ENCODE measurements around the gene LAMA4. TPM values are rescaled to one million over a fixed set of nuclear protein-coding genes. Genes with fewer than 3 reads are reported as not detected.

The LAMA4 gene
- total RNA-seq, 1 donor from 2014 or later = 46.4 TPM

- Mint-ChIP-seq H3K36me3 (peaks cover under 1% of the 10 kb centered on the region), H3K9me3 (no peaks in the 10 kb centered on the region), H3K4me1 (peaks cover 43% of the 10 kb centered on the region), H3K4me3 (peak overlapping the region; percentile 82), H3K27me3 (ENCODE audit: low read depth) (peaks cover 11% of the 10 kb centered on the region), H3K27ac (peak overlapping the region; percentile 90)
- TF ChIP-seq CTCF (IDR thresholded peaks at IDR 0.05; ENCODE audit: unreplicated experiment) = no peak
- DNase-seq (ENCODE audit: low spot score in 2 of 2, unreplicated experiment in 2 of 2) = no peak
Observed at GRCh38 chr6:112252571-112253497, 1.5 kb downstream of the LAMA4 start.

- Mint-ChIP-seq H3K36me3 (peaks cover 2% of the 10 kb centered on the region), H3K27ac (no peak overlapping the region), H3K4me3 (peak overlapping the region; percentile 7), H3K27me3 (ENCODE audit: low read depth) (peaks cover 11% of the 10 kb centered on the region), H3K4me1 (peaks cover 38% of the 10 kb centered on the region), H3K9me3 (no peaks in the 10 kb centered on the region)
- no peak for TF ChIP-seq CTCF (IDR thresholded peaks at IDR 0.05; ENCODE audit: unreplicated experiment)
- no peak for DNase-seq (ENCODE audit: low spot score in 2 of 2, unreplicated experiment in 2 of 2)
Observed at GRCh38 chr6:112251171-112251875, 3.0 kb downstream of the LAMA4 start.

GRCh38 chr6:112249489-112249888 lies 4.9 kb downstream of the LAMA4 start:
- no peak overlapping the region for H3K4me3 Mint-ChIP-seq
- no peak for TF ChIP-seq CTCF (IDR thresholded peaks at IDR 0.05; ENCODE audit: unreplicated experiment)
- H3K36me3 Mint-ChIP-seq = peaks cover 2% of the 10 kb centered on the region
- H3K27ac Mint-ChIP-seq = no peak overlapping the region
- no peaks in the 10 kb centered on the region for H3K9me3 Mint-ChIP-seq
- peaks cover 9% of the 10 kb centered on the region for H3K27me3 Mint-ChIP-seq (ENCODE audit: low read depth)
- H3K4me1 Mint-ChIP-seq = peaks cover 44% of the 10 kb centered on the region
- no peak for DNase-seq (ENCODE audit: low spot score in 2 of 2, unreplicated experiment in 2 of 2)

GRCh38 chr6:112247275-112247674 lies 7.1 kb downstream of the LAMA4 start:
- peaks cover 41% of the 10 kb centered on the region for H3K4me1 Mint-ChIP-seq
- peaks cover 2% of the 10 kb centered on the region for H3K36me3 Mint-ChIP-seq
- peak overlapping the region; percentile 10 for H3K27ac Mint-ChIP-seq
- no peaks in the 10 kb centered on the region for H3K27me3 Mint-ChIP-seq (ENCODE audit: low read depth)
- H3K9me3 Mint-ChIP-seq = no peaks in the 10 kb centered on the region
- no peak for TF ChIP-seq CTCF (IDR thresholded peaks at IDR 0.05; ENCODE audit: unreplicated experiment)
- no peak for DNase-seq (ENCODE audit: low spot score in 2 of 2, unreplicated experiment in 2 of 2)
- H3K4me3 Mint-ChIP-seq = no peak overlapping the region

- no peaks in the 10 kb centered on the region for H3K9me3 Mint-ChIP-seq
- H3K4me3 Mint-ChIP-seq = no peak overlapping the region
- H3K4me1 Mint-ChIP-seq = peaks cover 34% of the 10 kb centered on the region
- H3K36me3 Mint-ChIP-seq = peaks cover 2% of the 10 kb centered on the region
- DNase-seq (ENCODE audit: low spot score in 2 of 2, unreplicated experiment in 2 of 2) = no peak
- H3K27ac Mint-ChIP-seq = peak overlapping the region; percentile 83
- H3K27me3 Mint-ChIP-seq (ENCODE audit: low read depth) = no peaks in the 10 kb centered on the region
- TF ChIP-seq CTCF (IDR thresholded peaks at IDR 0.05; ENCODE audit: unreplicated experiment) = no peak
Observed at GRCh38 chr6:112245511-112246203, 8.7 kb downstream of the LAMA4 start.

Data from mesothelial cell of epicardium (in vitro differentiated cells).